CD4-positive, alpha-beta T cell (primary cell): ENCODE measurements around the gene OR2Y1. TPM values are rescaled to one million over a fixed set of nuclear protein-coding genes. Genes with fewer than 3 reads are reported as not detected.
"Not testable (repeated sequence)": the region's sequence is repeated elsewhere in the genome, so short reads cannot be mapped to it uniquely, and the experiment has no call there.

Experiments
- ATAC-seq: fragments of 200-7000 bp; cut with Tn5 transposase; one replicate; pipeline ENCODE4 v1.10.0; 2022; ENCODE audit warnings: mild to moderate bottlenecking; ENCODE audit not compliant: poor library complexity
- CTCF ChIA-PET: fragments of 350-600 bp; sonication (Branson Sonifier 250); formaldehyde crosslinking; loops from one replicate; lab custom pipeline; 2021; ENCODE audit warnings: antibody characterized with exemption, inconsistent platforms; lab: Charles Lee
- POLR2A ChIA-PET: fragments of 350-600 bp; sonication (Branson Sonifier 250); formaldehyde crosslinking; loops from one replicate; lab custom pipeline; 2021; ENCODE audit warnings: antibody characterized with exemption, inconsistent platforms; lab: Charles Lee
- DNase-seq, 14 experiments: peaks; one replicate each; pipeline ENCODE4 v3.0.0-alpha.2; 2013 to 2020; ENCODE audit warnings: mixed read lengths in 2 of 14
- H3K27ac ChIP-seq, 2 donors: one replicate each; pipeline versions ENCODE4 v1.5.1 to v1.7.0; 2013; ENCODE audit warnings: low read length in 2 of 2, low read depth in 1 of 2, mild to moderate bottlenecking in 1 of 2
- H3K27me3 ChIP-seq, 2 experiments: 1 replicate in 1 of 2; 2 replicates in 1 of 2; pipeline versions ENCODE4 v1.6.1 to v1.7.0; 2013; ENCODE audit warnings: low read length in 2 of 2, control low read depth in 1 of 2, mild to moderate bottlenecking in 1 of 2, moderate library complexity in 1 of 2; ENCODE audit not compliant: insufficient read depth in 2 of 2, control insufficient read depth in 1 of 2
- H3K36me3 ChIP-seq: one replicate; pipeline ENCODE4 v1.6.1; 2013; ENCODE audit warnings: low read length, control low read depth; ENCODE audit not compliant: insufficient read depth
- H3K4me1 ChIP-seq: one replicate; pipeline ENCODE4 v1.6.1; 2013; ENCODE audit warnings: low read length, control low read depth; ENCODE audit not compliant: insufficient read depth
- H3K4me3 ChIP-seq: one replicate; pipeline ENCODE4 v1.5.1; 2013; ENCODE audit warnings: mild to moderate bottlenecking, low read length, moderate library complexity
- H3K9me3 ChIP-seq, 2 experiments: 1 replicate in 1 of 2; 2 replicates in 1 of 2; pipeline versions ENCODE4 v1.6.1 to v1.7.0; 2013; ENCODE audit warnings: low read length in 2 of 2, mild to moderate bottlenecking in 2 of 2, control low read depth in 1 of 2, moderate library complexity in 1 of 2; ENCODE audit not compliant: control insufficient read depth in 1 of 2, insufficient read depth in 1 of 2
- H3K27ac Mint-ChIP-seq: one replicate; pipeline ENCODE4 v1.8.0; 2020; ENCODE audit warnings: mixed read lengths
- H3K27me3 Mint-ChIP-seq: one replicate; pipeline ENCODE4 v1.8.0; 2021; ENCODE audit warnings: mixed read lengths
- H3K36me3 Mint-ChIP-seq: one replicate; pipeline ENCODE4 v1.8.0; 2021; ENCODE audit warnings: low read depth, mixed read lengths
- H3K4me1 Mint-ChIP-seq: one replicate; pipeline ENCODE4 v1.8.0; 2021; ENCODE audit warnings: low read depth, mixed read lengths
- H3K4me3 Mint-ChIP-seq: one replicate; pipeline ENCODE4 v1.8.0; 2020; ENCODE audit warnings: mild to moderate bottlenecking, mixed read lengths
- H3K9me3 Mint-ChIP-seq: one replicate; pipeline ENCODE4 v1.8.0; 2020; ENCODE audit warnings: mixed read lengths
- CTCF ChIP-seq: fragments of 200-600 bp; IDR thresholded peaks from one replicate; pipeline ENCODE4 v1.8.0; 2022; ENCODE audit warnings: antibody characterized with exemption, mild to moderate bottlenecking
- intact Hi-C, 2 experiments: fragments of 100-400 bp; cut with DNase I in 1 of 2; cut with micrococcal nuclease in 1 of 2; formaldehyde crosslinking; loops; one replicate each; pipeline versions ENCODE4 v1.15.1 to v1.9.0; 2023 to 2025; cut with DNase I, micrococcal nuclease
- total RNA-seq, 174 experiments: library from RNA in 2 of 174; stranded (reverse) in 2 of 174; gene quantifications; one replicate each; pipeline ENCODE4 v1.2.3 and lab custom pipeline; 2021 to 2026

The OR2Y1 gene
- total RNA-seq, 2 experiments from 2014 or later, result not detected

- Mint-ChIP-seq H3K9me3 (no peaks in the 10 kb centered on the region), H3K27ac (peak overlapping the region; percentile 85), H3K4me3 (no peak overlapping the region), H3K36me3 (peaks cover 11% of the 10 kb centered on the region), H3K4me1 (peaks cover 45% of the 10 kb centered on the region), H3K27me3 (no peaks in the 10 kb centered on the region)
- Histone ChIP-seq H3K4me3 (no peak overlapping the region), H3K9me3 (no peaks in the 10 kb centered on the region), H3K36me3 (peaks cover 16% of the 10 kb centered on the region), H3K27ac (no peak overlapping the region), H3K27me3 (no peaks in the 10 kb centered on the region), H3K4me1 (peaks cover 31% of the 10 kb centered on the region)
- ChIA-PET POLR2A (interaction anchor here (0.6 to 6.8 kb wide), 9 partner anchors 16 to 404 kb away, joined by 3 to 40 read pairs (median 4); partner anchors contain the start of genes MGAT1 and ZFP62), CTCF (interaction anchor here (0.6 to 2.3 kb wide), 17 partner anchors 11 to 298 kb away, joined by 3 to 14 read pairs (median 3); partner anchors contain the start of gene MGAT1)
- ATAC-seq, result peak; percentile 90
- intact Hi-C loops, result loop anchor here (1.0 to 10.0 kb wide), 8 partner anchors 18 to 373 kb away; partner anchors contain the start of genes MGAT1 (in 1 of the 2) and ZFP62 (in 1 of the 2)
- peak; percentile 69 for TF ChIP-seq CTCF
- DNase-seq, result peak; percentile 59 to 86 (median 74)
These were observed 44.7 kb upstream of the OR2Y1 start for GRCh38 chr5:180784497-180785097.

GRCh38 chr5:180783340-180784052 is 43.6 kb upstream of the OR2Y1 start:
- no peak for ATAC-seq
- no peak for TF ChIP-seq CTCF
- no peaks in the 10 kb centered on the region for H3K27me3 Mint-ChIP-seq
- Histone ChIP-seq H3K4me1 (peaks cover 27% of the 10 kb centered on the region), H3K36me3 (peaks cover 5% of the 10 kb centered on the region), H3K27ac (no peak overlapping the region), H3K4me3 (no peak overlapping the region), H3K27me3 (no peaks in the 10 kb centered on the region), H3K9me3 (no peaks in the 10 kb centered on the region)
- CTCF ChIA-PET, result interaction anchor here (1.3 to 2.3 kb wide), 3 partner anchors 19 to 85 kb away, joined by 3 to 13 read pairs (median 10); partner anchors contain the start of gene MGAT1
- peaks cover 10% of the 10 kb centered on the region for H3K36me3 Mint-ChIP-seq
- no peak overlapping the region for H3K27ac Mint-ChIP-seq
- intact Hi-C loops, result loop anchor here (1.0 to 10.0 kb wide), 7 partner anchors 19 to 371 kb away; partner anchors contain the start of genes MGAT1 (in 1 of the 2) and ZFP62 (in 1 of the 2)
- H3K4me1 Mint-ChIP-seq, result peaks cover 45% of the 10 kb centered on the region
- POLR2A ChIA-PET, result interaction anchor here (1.2 to 5.5 kb wide), 3 partner anchors 17 to 27 kb away, joined by 5 to 38 read pairs (median 6); partner anchors contain the start of gene MGAT1
- H3K4me3 Mint-ChIP-seq, result no peak overlapping the region
- DNase-seq, result no peak
- H3K9me3 Mint-ChIP-seq, result no peaks in the 10 kb centered on the region

GRCh38 chr5:180782748-180783147 is 42.9 kb upstream of the OR2Y1 start:
- ChIA-PET POLR2A (interaction anchor here (5.5 kb wide), 1 partner anchor 20 kb away, joined by 38 read pairs; the partner anchor contains the start of gene MGAT1), CTCF (no interaction called here)
- no peaks in the 10 kb centered on the region for H3K27me3 Mint-ChIP-seq
- H3K4me3 ChIP-seq, result no peak overlapping the region
- peak overlapping the region; percentile 54 for H3K27ac Mint-ChIP-seq
- no peak overlapping the region for H3K4me3 Mint-ChIP-seq
- peaks cover 43% of the 10 kb centered on the region for H3K4me1 Mint-ChIP-seq
- H3K27me3 ChIP-seq, result no peaks in the 10 kb centered on the region
- H3K4me1 ChIP-seq, result peaks cover 22% of the 10 kb centered on the region
- H3K36me3 ChIP-seq, result no peaks in the 10 kb centered on the region
- intact Hi-C loops, result loop anchor here (5.0 to 10.0 kb wide), 4 partner anchors 52 to 372 kb away; partner anchors contain the start of gene ZFP62 (in 1 of the 2)
- DNase-seq (no peak), ATAC-seq (no peak)
- H3K27ac ChIP-seq, result no peak overlapping the region
- H3K9me3 ChIP-seq, result no peaks in the 10 kb centered on the region
- H3K36me3 Mint-ChIP-seq, result peaks cover 7% of the 10 kb centered on the region
- H3K9me3 Mint-ChIP-seq, result no peaks in the 10 kb centered on the region
- TF ChIP-seq CTCF, result no peak

- not testable (repeated sequence) for H3K27ac ChIP-seq, H3K4me3 Mint-ChIP-seq, H3K36me3 Mint-ChIP-seq, H3K9me3 ChIP-seq, H3K27me3 Mint-ChIP-seq, H3K27me3 ChIP-seq, H3K4me3 ChIP-seq, DNase-seq, H3K9me3 Mint-ChIP-seq, ATAC-seq, H3K27ac Mint-ChIP-seq, H3K36me3 ChIP-seq
- intact Hi-C loops, result loop anchor here (5.0 to 10.0 kb wide), 4 partner anchors 53 to 373 kb away; partner anchors contain the start of gene ZFP62 (in 1 of the 2)
- ChIA-PET POLR2A (interaction anchor here (1.3 kb wide), 1 partner anchor 22 kb away, joined by 3 read pairs; no protein-coding TSS in a partner anchor), CTCF (interaction anchor here (0.6 kb wide), 1 partner anchor 97 kb away, joined by 3 read pairs; no protein-coding TSS in a partner anchor)
- peaks cover 35% of the 10 kb centered on the region for H3K4me1 Mint-ChIP-seq
- peaks cover 18% of the 10 kb centered on the region for H3K4me1 ChIP-seq
These were observed 42.1 kb upstream of the OR2Y1 start for GRCh38 chr5:180781900-180782326.
